Measurements from ENCODE around the gene DET1. TPM values are rescaled to one million over a fixed set of nuclear protein-coding genes. Genes with fewer than 3 reads are reported as not detected.
"Not testable (repeated sequence)": the region's sequence is repeated elsewhere in the genome, so short reads cannot be mapped to it uniquely, and the experiment has no call there.

The DET1 gene
- total RNA-seq, 1 experiment from 2014 or later, result 5.1 TPM

DNA sequence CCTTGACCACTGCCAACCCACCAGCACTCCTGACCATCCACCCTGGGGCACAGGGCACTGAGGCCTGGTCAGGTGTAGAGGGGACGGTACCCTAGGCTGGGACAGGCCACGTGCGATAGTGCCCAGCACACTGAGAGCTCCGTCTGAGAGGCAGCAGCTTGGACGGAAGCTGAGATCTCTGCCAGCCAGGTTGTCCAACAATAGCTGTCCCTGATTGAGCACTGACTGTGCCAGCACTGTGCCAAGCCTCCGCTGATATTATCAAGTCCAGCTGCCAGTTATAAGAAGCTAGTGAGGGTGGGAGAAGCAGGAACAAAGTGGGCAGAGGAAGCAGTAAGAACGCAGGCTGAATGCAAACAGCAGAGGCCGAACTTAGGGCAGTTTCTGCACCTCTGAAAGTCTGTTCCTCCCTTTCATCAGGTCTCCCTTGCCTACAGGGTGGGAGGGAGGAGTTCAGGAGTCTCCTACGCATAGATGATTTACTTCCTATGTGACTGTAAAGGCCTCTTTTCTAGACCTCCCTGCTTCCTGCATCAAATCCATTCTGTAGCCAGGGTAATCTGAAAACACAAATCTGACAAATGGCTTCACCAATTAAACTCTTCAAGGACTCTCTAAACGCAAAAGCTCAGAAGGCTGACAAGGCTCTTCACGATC is 49.2 kb downstream of the DET1 start:
- DNase-seq (ENCODE audit: low spot score), result no peak

DNA sequence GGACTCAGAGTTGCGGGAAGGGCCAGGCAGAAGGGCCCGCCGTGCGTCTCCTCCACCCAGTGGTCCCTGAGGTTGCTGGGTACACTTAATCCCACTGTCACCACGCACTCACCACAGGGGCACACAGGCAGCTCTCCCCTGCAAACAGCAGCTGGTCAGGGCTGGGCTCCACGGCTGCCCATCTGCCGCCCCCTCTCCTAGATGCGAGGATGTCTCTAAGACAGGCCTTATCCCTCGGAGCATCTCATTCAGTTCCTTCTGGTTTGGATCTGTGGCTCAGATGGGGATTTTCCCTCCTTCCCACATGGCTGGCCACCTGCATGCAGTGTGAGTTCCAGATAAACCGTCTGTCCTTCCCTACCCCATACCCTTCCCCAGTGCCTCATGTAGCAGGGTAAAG is 52.6 kb downstream of the DET1 start:
- DNase-seq (ENCODE audit: low spot score), result no peak

DNA sequence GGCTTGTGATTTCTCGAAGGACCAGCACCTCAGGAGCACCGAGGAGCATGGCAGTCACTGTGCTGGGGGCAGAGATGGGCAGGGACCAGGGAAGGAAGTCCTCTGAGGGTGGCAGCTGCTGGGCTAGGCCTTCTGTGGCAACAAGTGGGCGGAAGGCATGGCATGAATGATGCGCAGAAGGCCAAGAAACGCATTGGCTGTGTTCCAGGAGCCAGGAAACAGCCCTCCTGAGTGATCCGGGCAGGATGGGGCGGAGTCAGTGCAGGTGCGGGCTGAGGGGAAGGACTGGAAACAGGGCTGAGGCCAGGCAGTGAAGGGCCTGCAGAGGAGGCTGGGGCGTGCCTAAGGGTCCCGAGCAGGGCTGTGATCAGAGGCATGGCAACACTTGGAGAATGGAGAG is 55.3 kb downstream of the DET1 start:
- no peak for DNase-seq (ENCODE audit: low spot score)

DNA sequence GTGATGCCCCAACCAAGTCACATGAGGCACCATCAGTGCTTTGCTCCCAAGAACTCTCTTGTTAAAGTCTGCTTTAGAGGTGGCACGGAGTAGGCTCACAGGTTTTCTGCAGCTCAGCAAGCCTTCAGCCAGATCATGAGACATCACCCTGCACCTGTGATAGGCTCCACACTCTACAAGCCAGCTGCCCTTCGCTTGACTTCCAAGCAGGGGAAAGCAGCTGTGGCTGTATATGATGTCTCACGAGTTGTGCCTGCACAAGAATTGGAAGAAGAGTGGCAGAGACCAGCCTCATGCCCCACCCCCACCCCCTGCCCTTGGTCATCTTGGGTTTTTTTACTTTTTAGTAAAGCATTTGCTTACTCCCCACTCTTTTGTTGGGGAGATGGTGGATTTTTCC is 56.4 kb downstream of the DET1 start:
- no peak for DNase-seq (ENCODE audit: low spot score)

DNA sequence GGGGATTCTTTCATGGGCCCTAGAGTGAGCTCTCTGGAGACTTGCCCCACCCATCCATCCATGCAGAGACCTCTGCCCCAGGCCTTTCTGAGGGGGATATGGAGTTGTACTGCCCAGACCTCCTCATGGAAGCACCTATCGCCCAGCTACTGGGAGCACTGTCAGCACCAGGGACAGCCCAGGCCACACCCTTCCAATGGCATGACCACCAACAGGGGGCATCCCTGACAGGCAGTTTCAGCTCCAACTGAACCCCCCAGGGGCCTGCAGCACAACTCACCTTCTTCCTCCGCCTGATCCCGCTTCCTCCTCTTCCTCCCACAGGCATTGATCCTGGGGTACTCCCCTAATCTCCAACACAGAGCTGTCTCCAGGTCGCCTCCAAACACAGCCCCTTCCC is 57.2 kb downstream of the DET1 start:
- no peak for DNase-seq (ENCODE audit: low spot score)

DNA sequence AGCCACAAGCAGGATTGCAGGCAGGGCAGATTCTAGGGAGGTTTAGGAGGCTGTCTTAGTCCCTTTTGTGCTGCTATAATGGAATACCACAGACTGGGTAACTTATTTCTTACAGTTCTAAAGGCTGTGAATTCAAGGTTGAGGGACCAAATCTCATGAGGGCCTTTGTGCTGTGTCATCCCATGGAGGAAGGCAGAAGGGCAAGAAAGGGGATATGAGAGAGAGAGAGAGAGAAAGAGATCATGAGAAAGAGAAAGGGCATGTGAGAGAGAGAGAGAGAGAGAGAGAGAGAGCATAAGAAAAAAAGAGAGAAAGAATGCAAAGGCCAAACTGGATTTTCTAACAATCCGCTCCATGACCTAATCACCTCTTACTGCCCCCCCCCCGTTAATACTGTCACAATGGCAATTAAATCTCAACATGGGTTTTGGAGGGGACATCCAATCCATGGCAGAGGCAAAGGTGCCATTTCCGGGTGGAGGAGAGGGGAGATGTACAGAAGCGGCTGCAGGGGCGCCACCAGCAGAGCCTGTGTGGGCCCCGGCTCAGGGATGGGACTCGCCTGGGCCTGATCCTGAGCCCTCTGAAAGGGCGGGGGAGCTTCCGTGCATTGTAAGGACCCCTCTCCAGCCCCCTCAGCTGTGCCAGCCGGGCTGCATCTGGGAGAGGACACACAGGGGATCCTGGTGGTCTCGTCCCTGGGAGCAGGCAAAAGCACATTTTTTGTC is 58.5 kb downstream of the DET1 start:
- no peak for DNase-seq (ENCODE audit: low spot score)

DNA sequence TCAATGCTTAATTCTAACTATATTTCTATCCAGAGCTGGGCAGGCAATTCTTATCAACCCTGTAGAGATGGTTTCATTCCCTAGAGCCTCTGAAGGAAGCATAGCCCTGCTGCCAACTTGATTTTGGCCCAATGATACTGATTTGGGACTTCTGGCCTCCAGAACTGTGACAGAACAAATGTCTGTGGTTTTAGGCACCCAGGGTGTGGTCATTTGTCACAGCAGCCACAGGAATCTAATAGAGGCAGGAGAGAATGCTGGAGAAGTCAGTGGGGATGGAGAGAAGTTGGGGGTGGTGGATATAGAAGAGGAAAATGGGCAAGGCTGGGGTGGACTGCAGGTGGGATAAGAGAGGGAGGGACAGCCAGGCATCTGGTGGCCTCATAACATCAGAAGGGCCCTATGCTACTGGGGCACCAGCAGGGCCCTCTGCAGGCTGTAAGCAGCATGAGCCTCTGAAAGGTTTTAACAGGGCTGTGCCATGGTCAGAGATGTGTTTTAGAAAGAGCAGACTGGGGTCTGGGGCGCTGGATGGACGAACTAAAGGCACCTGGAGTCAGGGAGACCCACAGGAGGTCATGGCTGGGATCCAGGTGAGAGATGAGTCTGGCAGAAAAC is 59.2 kb downstream of the DET1 start:
- DNase-seq (ENCODE audit: low spot score), result no peak

DNA sequence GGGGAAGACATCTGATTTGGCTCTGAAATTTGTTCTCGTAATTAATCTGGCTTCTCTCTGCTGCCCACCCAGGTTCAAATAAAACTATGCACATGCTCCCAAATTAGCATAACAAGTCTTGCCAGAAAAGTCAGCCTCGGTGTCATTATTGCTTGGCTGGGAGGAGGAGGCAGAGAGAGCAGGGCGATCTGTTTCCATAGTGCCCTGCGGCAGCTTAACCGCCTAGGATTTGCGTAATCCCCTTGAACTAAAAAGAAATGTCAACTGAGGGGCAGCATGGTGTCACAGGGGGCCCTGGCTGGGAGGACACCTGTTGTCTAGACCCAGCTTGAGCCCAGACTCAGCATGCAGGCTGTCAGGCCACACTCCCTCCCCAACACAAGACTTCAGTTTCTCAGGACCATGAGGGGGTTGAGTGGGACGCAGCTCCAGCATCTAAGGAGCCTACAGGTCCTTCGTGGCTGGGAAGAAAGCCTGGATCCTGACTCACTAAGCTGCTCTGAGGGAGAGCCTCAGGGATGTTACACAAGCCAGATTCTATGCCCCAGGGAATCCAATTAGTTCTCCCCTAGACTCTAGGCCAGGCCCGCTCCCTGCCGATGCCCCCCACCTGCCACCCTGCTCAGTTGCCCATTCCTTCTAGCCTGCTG is 61.7 kb downstream of the DET1 start:
- no peak for DNase-seq (ENCODE audit: low spot score)

DNA sequence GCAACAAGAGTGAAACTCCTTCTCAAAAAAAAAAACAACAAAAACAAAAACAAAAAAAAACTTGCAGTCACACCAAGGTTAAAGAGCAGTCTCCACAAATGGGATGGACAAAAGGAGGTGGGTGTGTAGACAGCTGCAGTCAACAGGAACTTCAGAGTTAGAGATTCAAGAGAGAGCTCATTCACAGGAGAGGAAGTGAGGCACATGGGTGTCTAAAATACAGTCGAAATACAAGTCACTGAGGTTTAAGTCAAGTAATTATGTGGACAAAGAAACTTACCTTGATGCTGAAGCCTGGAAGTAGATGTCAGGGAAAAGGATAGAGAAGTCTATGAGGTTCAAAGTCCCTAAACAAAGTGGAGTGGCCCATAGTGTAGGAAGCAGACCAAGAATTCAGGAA is 64.2 kb downstream of the DET1 start:
- no peak for DNase-seq (ENCODE audit: low spot score)

DNA sequence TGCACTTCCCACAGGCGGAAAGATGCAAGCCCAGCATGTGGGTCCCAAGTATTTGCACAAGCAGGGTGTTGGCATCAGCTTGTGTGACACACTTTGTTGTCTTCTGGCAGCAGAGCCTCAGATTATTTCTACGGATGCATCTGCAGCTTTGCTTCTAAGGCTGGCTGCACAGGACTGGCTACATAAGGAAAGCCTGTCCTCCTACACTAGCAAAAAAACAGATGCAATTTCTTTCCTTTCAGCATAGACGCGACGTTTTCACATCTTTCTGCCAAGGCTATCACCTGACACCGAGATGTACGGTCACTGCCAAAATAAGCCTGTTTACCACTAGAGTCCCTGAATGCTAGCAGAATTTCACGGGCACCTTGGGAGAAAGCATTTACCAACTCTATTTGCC is 65.5 kb downstream of the DET1 start:
- no peak for DNase-seq (ENCODE audit: low spot score)

DNA sequence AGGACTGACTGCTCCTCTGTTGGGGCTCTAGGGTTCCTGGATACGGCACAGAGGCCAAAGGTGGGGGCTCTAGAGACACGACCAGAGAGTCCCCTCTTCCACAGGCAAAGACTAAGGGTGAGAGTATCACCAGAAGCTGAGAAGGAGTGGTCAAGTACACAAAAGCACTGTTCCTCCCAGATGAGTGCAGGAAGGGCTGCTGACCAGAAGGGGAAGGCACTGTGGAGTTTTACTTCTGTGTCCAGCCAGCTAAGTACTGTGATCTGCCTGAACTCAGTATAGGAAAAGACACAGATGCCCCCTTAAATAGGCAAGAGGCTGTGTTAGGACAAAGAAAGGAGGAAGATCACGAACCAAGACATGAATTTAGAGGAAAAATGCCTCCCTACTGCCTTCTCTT is 67.3 kb downstream of the DET1 start:
- no peak for DNase-seq (ENCODE audit: low spot score)

DNA sequence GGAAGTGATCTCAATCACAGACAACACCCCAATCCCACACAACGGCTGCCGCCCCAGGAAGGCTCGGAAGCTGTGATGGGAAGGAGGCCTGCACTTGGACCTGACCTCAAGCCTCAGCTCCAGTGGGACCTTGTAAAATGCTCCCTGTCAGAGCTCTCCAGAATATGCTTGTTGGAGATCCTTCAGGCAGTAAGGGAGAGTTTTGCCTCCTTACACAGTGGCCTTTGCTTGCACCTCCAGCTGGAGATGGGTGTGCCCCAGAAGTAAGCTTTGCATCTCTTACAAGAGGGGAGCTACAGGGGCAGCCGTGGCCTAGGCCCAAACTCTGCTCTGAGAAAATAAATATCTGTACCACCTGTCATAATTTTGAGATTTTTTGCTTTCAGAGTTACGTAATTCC is 68.6 kb downstream of the DET1 start:
- no peak for DNase-seq (ENCODE audit: low spot score)

DNA sequence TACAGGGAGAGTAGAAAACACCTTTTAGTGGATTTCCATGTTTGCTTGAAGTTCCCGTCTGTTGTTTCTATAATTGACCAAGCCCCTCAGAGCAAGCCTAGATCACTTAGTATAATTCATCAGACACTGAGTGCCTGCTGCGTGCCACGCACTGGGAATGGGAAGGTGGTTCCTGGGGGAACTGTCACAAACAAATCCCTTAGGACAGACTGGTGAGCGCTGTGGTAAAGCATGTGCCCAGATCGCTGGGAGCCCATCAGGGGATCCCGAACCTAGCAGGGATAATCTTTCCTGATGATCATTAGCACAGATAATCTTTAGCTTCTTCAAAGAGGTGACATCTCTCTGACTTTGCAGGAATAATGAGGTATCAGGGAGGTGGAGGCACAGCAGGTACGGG is 69.4 kb downstream of the DET1 start:
- no peak for DNase-seq (ENCODE audit: low spot score)

DNA sequence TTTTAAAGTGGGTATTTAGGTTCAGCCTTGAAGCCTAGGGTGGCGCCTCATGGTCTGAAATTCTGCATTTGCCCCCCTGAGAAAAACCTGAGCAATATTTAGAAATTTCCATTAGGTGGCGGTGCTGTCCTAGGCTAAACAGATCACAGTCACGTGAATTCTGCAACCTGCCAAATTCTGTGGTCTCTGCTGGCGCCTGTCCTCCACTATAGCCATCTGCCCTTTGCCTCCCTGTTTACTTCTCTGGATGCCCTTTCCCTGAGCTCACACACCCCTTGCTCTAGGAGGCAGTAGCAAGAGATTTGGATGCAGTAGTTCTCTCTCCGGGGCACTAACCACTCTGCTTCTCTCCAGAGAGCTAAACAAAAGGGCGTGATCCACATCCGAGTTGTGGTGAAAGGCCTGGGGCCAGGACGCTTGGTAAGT is 69.8 kb downstream of the DET1 start:
- DNase-seq (ENCODE audit: low spot score), result peak; percentile 46

DNA sequence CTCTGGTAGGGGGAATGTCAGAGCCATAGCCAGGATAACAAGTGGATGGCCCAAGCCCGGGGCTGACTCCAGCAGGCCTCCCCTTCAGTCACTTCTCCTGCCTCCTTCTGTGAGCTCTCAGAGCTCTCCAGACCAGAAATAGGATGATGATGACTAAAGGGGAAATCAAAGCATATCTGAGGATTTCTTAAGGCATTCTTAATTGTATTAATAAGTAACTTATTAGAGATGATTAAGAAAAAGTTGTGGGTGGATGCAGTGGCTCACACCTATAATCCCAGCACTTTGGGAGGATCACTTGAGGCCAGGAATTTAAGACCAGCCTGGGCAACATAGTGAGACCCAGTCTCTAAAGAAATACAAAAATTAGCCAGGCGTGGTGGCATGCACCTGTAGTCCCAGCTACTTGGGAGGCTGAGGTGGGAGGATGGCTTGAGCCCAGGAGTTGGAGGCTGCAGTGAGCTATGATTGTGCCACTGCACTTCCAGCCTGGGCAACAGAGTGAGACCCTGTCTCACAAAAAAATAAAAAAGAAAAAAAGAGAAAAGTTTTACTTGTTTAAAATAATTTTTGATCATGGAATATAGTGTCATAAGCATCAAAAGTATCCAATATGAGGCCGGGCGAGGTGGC is 72.7 kb downstream of the DET1 start:
- not testable (repeated sequence) for DNase-seq (ENCODE audit: low spot score)

DNA sequence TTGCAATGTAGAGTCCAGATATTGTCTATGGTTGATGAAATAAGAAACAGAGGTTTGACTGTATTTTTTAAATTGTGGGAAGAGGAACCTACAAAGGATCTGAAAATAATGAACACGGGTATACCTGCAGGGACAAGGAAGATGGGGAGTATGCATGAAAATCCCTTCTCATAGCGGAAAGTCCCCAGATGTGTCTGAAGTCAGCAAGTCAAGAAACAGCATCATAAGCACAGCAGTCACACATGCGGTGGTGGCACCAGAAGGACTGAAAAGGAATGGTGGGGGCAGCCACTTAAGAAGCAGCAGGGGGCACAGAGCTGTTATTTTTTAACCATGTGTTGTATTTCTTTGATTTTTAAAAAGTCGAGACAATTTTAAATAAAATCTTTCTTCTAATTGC is 74.3 kb downstream of the DET1 start:
- no peak for DNase-seq (ENCODE audit: low spot score)

DNA sequence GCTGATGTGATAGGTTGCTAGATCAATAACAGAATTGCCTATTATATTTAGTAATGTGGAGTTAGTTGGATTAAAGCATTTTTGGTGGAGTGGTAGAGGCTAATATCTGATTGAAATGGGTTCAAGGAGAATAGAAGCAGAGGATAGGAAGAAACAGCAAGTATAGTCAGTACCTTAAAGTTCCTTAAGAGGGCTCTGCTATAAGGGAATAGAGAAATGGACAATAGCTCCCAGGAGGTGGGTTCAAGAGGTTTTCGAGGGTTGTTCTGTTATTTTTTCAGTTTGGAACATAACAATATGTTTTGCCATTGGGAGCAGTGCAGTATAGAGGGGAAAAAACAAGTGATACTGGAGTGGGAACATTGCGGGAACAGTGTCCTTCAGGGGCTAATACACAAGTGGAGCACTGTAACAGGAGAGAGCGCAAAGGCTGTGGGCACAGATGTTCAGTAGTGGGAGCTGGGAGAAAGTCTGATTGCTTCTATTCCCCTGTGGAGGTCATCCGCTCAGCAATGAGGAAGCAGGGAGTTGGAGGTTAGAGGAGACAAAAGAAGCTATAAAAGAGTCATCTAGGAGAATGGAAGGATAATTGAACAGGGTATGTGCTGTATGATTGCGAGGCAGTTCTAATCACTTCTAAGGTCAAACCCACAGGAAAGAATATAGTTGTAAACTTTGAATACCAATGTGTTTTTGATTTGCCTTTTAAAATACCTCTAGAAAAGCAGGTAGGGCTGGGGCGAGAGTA is 75.7 kb downstream of the DET1 start:
- no peak for DNase-seq (ENCODE audit: low spot score)

DNA sequence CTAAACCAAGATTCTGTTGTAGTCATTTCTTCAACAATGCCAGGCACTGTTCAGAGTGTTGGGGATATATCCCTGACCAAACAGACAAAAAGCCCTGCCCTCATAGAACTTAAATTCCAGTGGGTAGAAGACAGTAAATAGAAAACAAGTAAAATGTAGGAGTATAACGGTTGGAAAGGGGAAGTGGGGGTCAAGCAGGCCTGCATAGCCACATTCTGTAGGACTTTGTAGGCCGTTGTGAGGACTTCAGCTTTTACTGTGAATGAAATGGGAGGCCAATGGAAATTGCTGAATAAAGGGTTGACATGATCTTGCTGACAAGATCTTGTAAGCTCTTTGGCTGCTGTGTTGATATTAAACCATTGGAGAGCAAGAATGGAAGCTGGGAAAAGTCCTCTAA is 77.2 kb downstream of the DET1 start:
- no peak for DNase-seq (ENCODE audit: low spot score)

DNA sequence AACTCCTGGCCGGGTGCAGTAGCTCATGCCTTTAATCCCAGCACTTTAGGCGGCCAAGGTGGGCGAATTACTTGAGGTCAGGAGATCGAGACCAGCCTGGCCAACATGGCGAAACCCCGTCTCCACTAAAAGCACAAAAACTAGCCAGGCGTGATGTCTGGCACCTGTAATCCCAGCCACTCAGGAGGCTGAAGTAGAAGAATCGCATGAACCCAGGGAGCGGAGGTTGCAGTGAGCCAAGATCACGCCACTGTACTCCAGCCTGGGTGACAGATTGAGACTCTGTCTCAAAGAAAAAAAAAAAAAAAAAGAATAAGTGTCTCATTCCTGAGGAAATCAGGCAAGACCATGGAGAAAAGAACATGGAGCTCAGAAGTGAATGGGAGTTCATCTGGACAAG is 77.8 kb downstream of the DET1 start:
- DNase-seq (ENCODE audit: low spot score), result not testable (repeated sequence)

DNA sequence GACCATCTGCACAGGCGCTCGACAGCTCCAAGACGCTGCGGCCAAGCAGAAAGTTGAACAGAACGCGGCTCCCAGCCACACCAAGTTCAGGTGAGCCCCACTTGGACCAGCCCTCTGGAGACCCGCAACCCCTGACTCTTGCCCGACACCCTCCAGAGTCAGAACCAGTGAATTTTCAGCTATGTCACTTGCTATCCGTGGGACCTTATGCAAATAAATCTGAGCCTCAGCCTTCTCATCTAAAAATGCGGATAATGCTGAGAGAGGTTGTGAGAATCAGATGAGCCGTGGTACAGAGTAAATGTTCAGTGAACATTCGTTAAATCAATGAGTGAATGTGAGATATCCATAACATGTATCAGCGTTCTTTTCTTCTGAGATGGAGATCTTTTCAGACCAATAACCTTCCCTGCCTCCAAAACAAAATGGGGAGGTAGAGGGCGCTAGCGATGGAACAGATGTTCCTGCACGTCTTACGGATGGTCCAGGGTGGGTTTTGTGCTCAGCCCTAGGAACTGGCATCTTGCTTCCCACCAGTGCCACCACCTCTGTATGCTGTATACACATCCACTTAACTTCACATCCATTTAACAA is 78.4 kb downstream of the DET1 start:
- no peak for DNase-seq (ENCODE audit: low spot score)
